ENCODE data around the gene XAGE1B. TPM values are rescaled to one million over a fixed set of nuclear protein-coding genes. Genes with fewer than 3 reads are reported as not detected.
"Not testable (repeated sequence)": the region's sequence is repeated elsewhere in the genome, so short reads cannot be mapped to it uniquely, and the experiment has no call there.

The XAGE1B gene, protein sequence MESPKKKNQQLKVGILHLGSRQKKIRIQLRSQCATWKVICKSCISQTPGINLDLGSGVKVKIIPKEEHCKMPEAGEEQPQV
- not detected for polyA plus RNA-seq (ENCODE audit: low read depth in 6 of 6)

DNA sequence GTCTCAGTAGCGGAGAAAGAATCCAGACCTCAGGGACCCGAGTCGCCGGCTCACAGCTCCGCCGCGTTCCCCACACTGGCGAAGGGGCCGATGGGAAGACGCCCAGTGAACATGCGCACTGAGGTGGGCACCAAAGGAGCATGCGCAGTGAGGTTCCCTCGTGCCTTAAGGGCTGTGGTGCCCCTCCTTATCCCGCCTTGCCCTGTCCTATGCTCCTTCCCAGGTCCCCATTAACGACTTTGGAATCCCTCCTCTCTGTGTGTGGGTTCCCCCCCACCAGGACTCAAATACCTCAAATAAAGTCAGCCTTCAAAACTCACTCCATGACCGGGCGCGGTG is at the start of gene XAGE1B:
Gene XAGE1B, minus strand, starts transcription at position 77 of the 339 bp plus-strand sequence. CDS start 1,536 bp downstream, outside the sequence.
- not testable (repeated sequence) for ATAC-seq (ENCODE audit: low read depth in 2 of 2); H3K4me1 Mint-ChIP-seq; H3K9me3 Mint-ChIP-seq; H3K27ac Mint-ChIP-seq; DNase-seq; H3K36me3 Mint-ChIP-seq; H3K27me3 Mint-ChIP-seq; H3K4me3 Mint-ChIP-seq

DNA sequence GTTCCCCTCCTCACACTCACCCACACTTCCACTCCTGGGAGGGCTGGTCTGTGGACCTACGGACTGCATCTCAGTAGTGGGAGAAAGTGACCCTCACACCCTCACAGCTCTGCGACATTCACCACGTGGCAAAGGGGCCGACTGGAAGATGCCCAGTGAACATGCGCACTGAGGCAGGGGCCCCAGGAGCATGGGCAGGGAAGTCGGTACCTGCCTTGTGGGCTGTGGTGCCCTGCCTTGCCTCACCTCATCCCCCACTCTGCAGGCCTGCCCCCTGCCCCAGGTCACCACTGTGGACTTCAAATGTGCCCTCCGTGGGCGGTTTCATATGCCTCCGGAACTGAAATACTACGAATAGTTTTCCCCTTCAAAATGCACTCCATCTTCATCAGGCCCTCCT is 46.2 kb upstream of the XAGE1B start:
- peaks cover 0 to 3% (median 0%) of the 10 kb centered on the region in 7 donors for H3K9me3 Mint-ChIP-seq
- no peaks in the 10 kb centered on the region for H3K36me3 Mint-ChIP-seq
- DNase-seq (no peak), ATAC-seq (ENCODE audit: low read depth in 2 of 2) (no peak)
- H3K27ac Mint-ChIP-seq: no peak overlapping the region
- H3K4me1 Mint-ChIP-seq: no peaks in the 10 kb centered on the region
- H3K4me3 Mint-ChIP-seq: no peak overlapping the region
- peaks cover 4 to 52% (median 5%) of the 10 kb centered on the region in 3 donors for H3K27me3 Mint-ChIP-seq

DNA sequence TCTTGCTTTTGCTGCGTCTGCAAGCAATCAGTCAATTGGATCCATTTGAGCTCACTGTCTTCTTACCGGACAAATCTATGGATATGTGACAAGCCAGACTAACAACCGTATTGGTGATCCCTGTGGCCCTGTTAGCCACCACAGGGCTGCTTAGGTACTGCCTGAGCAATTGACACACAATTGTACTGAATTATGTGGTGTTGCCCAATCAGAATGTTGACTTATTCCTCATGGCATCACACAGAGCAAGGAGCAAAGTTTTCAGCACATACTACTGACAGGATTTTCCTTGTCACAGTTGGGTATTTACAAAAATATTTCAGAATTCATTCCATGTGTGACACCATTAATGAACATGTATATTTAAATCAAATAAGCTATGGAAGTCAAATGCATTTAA is 41.3 kb upstream of the XAGE1B start:
- no peak for DNase-seq
- H3K36me3 Mint-ChIP-seq: no peaks in the 10 kb centered on the region

DNA sequence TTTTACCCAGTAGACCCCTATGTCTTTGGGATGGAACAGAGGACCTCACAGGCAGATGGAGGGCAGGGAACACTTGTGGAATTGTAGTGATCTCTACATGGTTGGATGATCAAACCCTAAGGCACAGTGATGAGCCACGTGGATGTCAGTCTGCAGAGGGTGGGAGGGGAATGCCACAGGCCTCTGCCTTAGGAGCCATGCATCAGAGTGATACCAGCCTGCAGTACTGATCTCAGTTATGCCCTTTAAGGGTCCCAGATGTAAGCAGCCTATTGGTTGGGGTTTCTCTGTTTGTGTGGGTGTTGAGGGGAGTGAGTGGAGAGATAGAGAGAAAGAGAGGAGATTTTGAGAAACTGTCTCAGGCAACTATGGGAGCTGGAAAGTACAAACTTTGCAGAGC is 39.9 kb upstream of the XAGE1B start:
- H3K4me1 Mint-ChIP-seq: no peaks in the 10 kb centered on the region
- peaks cover 0 to 2% (median 0%) of the 10 kb centered on the region in 7 donors for H3K9me3 Mint-ChIP-seq
- ATAC-seq (ENCODE audit: low read depth in 2 of 2) (no peak), DNase-seq (no peak)
- H3K27ac Mint-ChIP-seq: peak overlapping the region in 1 of 6 donors; percentile 56
- no peaks in the 10 kb centered on the region for H3K36me3 Mint-ChIP-seq
- no peak overlapping the region for H3K4me3 Mint-ChIP-seq
- H3K27me3 Mint-ChIP-seq: peaks cover 0 to 10% (median 5%) of the 10 kb centered on the region in 3 donors

More for the DNA sequence above, 41.3 kb upstream of the XAGE1B start:
- H3K4me3 Mint-ChIP-seq: no peak overlapping the region
- H3K4me1 Mint-ChIP-seq: no peaks in the 10 kb centered on the region
- peaks cover 0 to 3% (median 0%) of the 10 kb centered on the region in 7 donors for H3K9me3 Mint-ChIP-seq
- peaks cover 0 to 8% (median 5%) of the 10 kb centered on the region in 3 donors for H3K27me3 Mint-ChIP-seq
- ATAC-seq (ENCODE audit: low read depth in 2 of 2): no peak
- no peak overlapping the region for H3K27ac Mint-ChIP-seq

DNA sequence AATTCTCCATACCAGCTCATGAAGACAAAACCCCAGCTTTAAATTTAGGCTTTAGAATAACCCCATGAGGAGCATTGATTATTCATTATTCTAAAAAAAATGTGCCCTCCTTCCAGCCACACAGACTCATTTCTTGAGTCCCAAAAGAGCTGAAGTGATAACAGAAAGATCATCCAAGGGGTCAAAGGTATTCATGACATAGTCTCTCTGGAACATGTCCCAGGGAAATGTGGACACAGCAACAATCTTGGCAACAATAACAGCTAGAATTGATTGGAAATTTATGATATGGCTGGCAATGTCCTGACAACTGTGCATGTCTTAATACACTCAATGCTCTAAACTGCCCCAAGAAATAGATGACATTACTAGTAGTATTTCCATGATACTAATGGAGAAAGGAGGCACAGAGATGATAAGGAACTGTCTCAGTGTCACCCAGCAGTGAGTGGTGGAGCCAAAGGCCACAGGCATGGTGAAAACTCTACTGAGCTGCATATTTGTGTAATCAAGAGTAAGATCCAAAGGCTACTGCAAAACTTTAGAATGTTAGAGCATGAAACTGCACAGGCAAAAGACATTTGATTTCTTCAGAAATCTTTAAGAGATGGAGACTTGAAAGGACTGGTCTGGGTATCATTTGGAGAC is 37.3 kb upstream of the XAGE1B start:
- no peak for ATAC-seq (ENCODE audit: low read depth in 2 of 2)
- no peak overlapping the region for H3K4me3 Mint-ChIP-seq
- H3K9me3 Mint-ChIP-seq: no peaks in the 10 kb centered on the region
- no peaks in the 10 kb centered on the region for H3K36me3 Mint-ChIP-seq
- no peak for DNase-seq
- H3K27ac Mint-ChIP-seq: no peak overlapping the region
- H3K27me3 Mint-ChIP-seq: peaks cover 0 to 26% (median 15%) of the 10 kb centered on the region in 3 donors
- H3K4me1 Mint-ChIP-seq: no peaks in the 10 kb centered on the region

DNA sequence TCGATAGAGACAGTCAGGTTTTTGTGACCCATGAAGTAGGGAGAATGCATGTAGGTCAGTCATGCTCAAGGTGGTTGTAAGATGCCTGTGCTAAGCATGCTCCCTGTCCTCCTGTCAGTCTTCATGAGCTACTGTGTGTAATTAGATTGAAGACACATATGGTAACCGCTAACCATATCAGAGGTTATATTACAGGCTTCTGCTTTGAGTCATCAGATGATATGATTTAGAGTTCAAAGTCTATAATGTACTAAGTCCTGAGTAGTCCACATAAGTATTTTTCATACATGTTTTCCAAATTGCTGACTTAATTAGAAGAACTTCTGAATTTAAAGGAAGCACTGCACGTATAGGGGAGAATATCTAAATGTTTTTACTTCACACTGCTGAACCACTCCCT is 31.9 kb upstream of the XAGE1B start:
- not testable (repeated sequence) for H3K36me3 Mint-ChIP-seq; H3K27ac Mint-ChIP-seq; H3K4me1 Mint-ChIP-seq; DNase-seq; H3K9me3 Mint-ChIP-seq; H3K4me3 Mint-ChIP-seq; ATAC-seq (ENCODE audit: low read depth in 2 of 2)
- peaks cover 0 to 37% (median 10%) of the 10 kb centered on the region in 3 donors for H3K27me3 Mint-ChIP-seq

DNA sequence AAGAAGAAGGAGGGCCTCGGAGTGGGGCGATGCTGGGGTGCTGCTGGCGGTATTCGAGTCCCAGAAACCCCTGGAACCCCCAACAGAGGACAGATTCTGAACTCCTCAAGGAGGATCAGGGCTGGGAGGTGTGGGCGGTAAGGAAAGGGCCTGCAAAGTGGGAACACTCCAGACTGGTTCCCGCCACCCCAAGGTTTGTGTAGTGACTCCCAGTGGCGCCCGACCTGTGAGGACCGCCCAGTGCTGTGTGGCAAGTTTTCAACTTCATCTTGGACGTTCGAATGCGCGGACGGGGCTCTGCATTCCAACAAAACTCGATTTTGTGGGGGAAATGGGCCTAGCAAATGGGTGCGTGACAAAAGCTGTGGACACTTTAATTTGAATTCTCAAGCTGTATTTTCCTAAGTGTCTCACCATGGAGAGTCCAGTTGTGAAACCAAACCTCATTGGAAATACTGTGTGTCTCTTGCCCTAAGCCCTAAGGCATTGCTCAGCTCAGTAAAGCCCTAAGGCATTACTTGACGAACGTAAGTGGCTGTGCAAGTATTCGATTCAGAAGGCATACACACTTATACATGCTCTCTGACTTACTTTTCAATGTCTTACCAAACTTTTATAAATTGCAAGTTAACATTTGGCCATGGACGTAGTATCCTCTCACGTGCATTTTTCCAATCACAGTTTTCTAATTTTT is 27.4 kb upstream of the XAGE1B start:
- no peaks in the 10 kb centered on the region for H3K36me3 Mint-ChIP-seq
- H3K4me1 Mint-ChIP-seq: no peaks in the 10 kb centered on the region
- H3K4me3 Mint-ChIP-seq: no peak overlapping the region
- DNase-seq: no peak
- no peak for ATAC-seq (ENCODE audit: low read depth in 2 of 2)
- no peaks in the 10 kb centered on the region for H3K9me3 Mint-ChIP-seq
- no peak overlapping the region for H3K27ac Mint-ChIP-seq
- H3K27me3 Mint-ChIP-seq: peaks cover 0 to 22% (median 0%) of the 10 kb centered on the region in 3 donors

DNA sequence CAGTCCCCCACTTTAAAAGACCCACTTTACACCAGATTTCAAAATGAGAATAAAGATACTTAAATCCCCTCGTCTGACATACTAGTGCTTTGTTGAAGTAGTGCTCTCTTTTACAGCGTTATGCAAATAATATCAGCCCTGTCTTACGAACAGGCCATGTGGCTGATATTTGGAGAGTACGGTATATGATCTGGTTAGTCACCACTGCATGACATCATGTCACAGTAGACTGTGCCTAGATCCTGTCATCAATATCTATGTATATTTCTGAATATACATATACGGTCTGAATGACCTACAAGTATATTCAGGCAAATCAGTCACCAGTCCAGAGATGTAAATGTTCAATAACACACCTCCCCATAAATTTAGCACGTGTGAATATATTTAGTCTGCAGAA is 25.4 kb upstream of the XAGE1B start:
- ATAC-seq (ENCODE audit: low read depth in 2 of 2): no peak
- H3K4me3 Mint-ChIP-seq: no peak overlapping the region
- no peak overlapping the region for H3K27ac Mint-ChIP-seq
- H3K9me3 Mint-ChIP-seq: no peaks in the 10 kb centered on the region
- no peaks in the 10 kb centered on the region for H3K36me3 Mint-ChIP-seq
- peaks cover 0 to 20% (median 0%) of the 10 kb centered on the region in 3 donors for H3K27me3 Mint-ChIP-seq
- DNase-seq: no peak
- H3K4me1 Mint-ChIP-seq: no peaks in the 10 kb centered on the region

DNA sequence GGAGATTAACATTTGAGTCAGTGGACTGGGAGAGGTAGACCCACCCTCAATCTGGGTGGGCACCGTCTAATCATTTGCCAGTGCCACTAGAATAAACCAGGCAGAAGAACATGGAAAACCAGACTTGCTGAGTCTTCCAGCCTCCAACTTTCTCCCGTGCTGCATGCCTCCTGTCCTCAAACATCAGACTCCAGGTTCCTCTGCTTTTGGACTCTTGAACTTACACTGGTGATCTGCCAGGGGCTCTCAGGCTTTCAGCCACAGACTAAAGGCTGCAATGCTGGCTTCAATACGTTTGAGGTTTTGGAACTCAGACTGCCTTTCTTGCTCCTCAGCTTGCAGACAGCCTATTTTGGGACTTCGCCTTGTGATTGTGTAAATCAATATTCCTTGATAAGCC is 24.2 kb upstream of the XAGE1B start:
- not testable (repeated sequence) for H3K9me3 Mint-ChIP-seq; H3K27ac Mint-ChIP-seq; H3K36me3 Mint-ChIP-seq; H3K4me3 Mint-ChIP-seq; H3K4me1 Mint-ChIP-seq; DNase-seq; ATAC-seq (ENCODE audit: low read depth in 2 of 2)
- H3K27me3 Mint-ChIP-seq: peaks cover 0 to 20% (median 0%) of the 10 kb centered on the region in 3 donors

DNA sequence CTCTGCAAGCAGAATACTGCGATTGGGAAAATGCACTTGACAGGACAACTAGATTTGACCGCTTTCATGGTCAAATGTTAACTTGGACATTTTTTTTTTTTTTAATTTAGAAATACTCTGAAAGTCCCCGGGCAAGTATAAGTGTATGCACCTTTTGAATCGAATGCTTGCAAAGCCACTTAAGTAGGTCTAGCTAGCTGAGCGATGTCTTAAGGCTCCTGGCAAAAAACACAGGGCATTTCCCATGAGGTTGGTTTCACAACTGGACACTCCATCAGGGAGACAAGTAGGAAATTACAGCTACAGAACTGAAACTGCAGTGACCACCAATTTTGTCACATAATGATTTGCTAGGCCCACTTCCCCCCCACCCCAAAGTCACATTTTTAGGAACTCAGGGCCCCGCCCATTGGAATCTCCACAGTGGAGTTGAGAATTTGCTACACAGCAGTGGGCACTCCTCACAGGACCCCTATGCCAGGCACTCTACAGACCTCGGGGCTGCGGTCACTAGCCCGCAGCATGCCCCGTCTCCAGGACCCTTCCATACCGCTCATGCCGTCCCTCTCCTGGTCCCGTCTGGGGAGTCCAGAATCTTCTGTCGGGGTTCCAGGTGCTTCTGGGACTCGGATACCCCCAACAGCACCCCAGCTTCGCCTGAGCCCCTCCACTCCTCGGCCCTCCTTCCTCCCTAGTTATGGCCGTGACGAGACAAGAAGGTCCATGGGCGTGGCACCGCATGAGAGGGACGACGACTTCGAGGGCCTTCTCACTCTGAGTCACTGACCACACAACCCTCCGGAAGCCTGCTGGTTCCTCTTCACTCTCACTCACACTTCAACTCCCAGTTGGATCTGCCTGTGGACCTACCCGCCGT is 515 bp downstream of the XAGE1B start:
- not testable (repeated sequence) for H3K36me3 Mint-ChIP-seq; ATAC-seq (ENCODE audit: low read depth in 2 of 2); H3K4me1 Mint-ChIP-seq; H3K27me3 Mint-ChIP-seq; H3K9me3 Mint-ChIP-seq; DNase-seq; H3K4me3 Mint-ChIP-seq; H3K27ac Mint-ChIP-seq

DNA sequence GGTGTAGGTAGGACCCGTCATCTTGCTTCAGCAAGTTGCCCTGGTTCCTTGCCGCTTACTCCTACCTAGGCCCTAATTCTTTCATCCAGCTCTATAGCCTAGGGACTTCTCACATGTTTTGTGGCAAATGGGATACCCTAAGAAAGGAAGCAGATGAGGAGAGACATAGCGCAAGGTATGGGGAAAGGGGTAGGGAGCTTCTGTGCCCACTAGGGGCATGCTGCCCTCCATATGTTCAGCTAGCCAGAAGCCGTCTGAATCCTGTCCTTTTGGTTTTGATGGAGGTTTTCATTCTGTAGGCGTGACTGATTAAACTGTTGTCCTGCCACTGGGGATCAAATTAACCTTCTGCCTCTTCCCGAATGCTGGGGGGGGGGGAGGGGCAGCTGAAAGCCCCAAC is 5.7 kb downstream of the XAGE1B start:
- DNase-seq; H3K36me3 Mint-ChIP-seq; ATAC-seq (ENCODE audit: low read depth in 2 of 2); H3K9me3 Mint-ChIP-seq; H3K4me3 Mint-ChIP-seq; H3K4me1 Mint-ChIP-seq; H3K27ac Mint-ChIP-seq: not testable (repeated sequence)
- peaks cover 0 to 27% (median 0%) of the 10 kb centered on the region in 3 donors for H3K27me3 Mint-ChIP-seq

DNA sequence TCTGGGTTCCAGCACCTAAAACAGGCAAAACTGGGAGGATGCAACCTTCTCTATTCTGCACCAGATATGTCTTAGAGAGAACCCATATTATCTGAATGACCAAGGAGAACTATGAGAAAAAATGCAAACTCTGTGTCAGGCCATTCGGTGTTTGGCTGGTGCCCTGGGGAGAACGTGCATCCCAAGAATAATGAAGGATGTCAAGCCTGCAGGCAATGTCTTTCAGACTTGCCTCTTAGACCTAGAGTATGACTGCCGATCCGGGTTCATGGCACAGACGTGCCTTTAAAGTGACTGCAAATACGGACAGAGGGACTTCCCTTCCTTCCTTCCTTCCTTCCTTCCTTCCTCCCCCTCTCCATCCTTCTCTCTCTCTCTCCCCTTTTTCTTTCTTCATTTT is 6.9 kb downstream of the XAGE1B start:
- H3K27me3 Mint-ChIP-seq: peaks cover 0 to 35% (median 5%) of the 10 kb centered on the region in 3 donors
- no peaks in the 10 kb centered on the region for H3K36me3 Mint-ChIP-seq
- peak overlapping the region in 1 of 6 donors; percentile 47 for H3K27ac Mint-ChIP-seq
- H3K4me3 Mint-ChIP-seq: no peak overlapping the region
- no peak for DNase-seq
- no peaks in the 10 kb centered on the region for H3K4me1 Mint-ChIP-seq
- no peak for ATAC-seq (ENCODE audit: low read depth in 2 of 2)
- H3K9me3 Mint-ChIP-seq: peaks cover 0 to 2% (median 0%) of the 10 kb centered on the region in 7 donors

DNA sequence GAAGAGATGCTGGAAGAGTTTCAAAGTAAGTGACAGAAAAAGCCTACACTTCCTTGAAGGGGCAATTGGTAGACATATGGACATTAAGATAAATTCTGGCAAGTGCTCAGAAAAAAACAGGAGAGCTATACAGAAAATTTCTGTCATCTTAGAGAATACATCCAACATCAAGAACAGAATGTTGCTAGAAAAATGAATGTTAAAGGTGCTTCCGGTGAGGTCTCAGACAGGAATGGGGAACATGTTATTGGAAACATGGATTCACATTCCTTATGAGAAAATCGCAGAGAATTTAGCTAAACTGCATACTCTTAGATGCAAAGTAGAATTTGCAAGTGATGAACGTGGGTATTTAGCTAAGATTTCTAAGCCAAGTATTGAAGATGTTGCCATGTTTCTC is 9.5 kb downstream of the XAGE1B start:
- no peak for ATAC-seq (ENCODE audit: low read depth in 2 of 2)
- peaks cover 0 to 40% (median 5%) of the 10 kb centered on the region in 3 donors for H3K27me3 Mint-ChIP-seq
- H3K27ac Mint-ChIP-seq: no peak overlapping the region
- no peak overlapping the region for H3K4me3 Mint-ChIP-seq
- no peaks in the 10 kb centered on the region for H3K4me1 Mint-ChIP-seq
- H3K9me3 Mint-ChIP-seq: peaks cover 0 to 2% (median 0%) of the 10 kb centered on the region in 7 donors
- DNase-seq: no peak
- no peaks in the 10 kb centered on the region for H3K36me3 Mint-ChIP-seq
